Activated naive CD4-positive, alpha-beta T cell treated with anti-CD3 and anti-CD28 coated beads for 36 hours (primary cell): ENCODE measurements around the gene WDR89. TPM values are rescaled to one million over a fixed set of nuclear protein-coding genes. Genes with fewer than 3 reads are reported as not detected.

Experiments used
- CTCF ChIA-PET: fragments of 350-600 bp; sonication (Branson Sonifier 250); formaldehyde crosslinking; loops from one replicate; lab custom pipeline; 2021; ENCODE audit warnings: antibody characterized with exemption; lab: Charles Lee
- DNase-seq: peaks from one replicate; pipeline ENCODE4 v3.0.0-alpha.2; 2020
- H3K27ac Mint-ChIP-seq: one replicate; pipeline ENCODE4 v1.8.0; 2021; ENCODE audit warnings: mild to moderate bottlenecking, mixed read lengths
- H3K27me3 Mint-ChIP-seq: one replicate; pipeline ENCODE4 v1.8.0; 2021; ENCODE audit warnings: low read depth, mixed read lengths
- H3K36me3 Mint-ChIP-seq: one replicate; pipeline ENCODE4 v1.8.0; 2021; ENCODE audit warnings: low read depth, mixed read lengths
- H3K4me1 Mint-ChIP-seq: one replicate; pipeline ENCODE4 v1.8.0; 2021; ENCODE audit warnings: low read depth, mixed read lengths
- H3K4me3 Mint-ChIP-seq: one replicate; pipeline ENCODE4 v1.8.0; 2021; ENCODE audit warnings: mild to moderate bottlenecking, moderate library complexity, mixed read lengths
- H3K9me3 Mint-ChIP-seq: one replicate; pipeline ENCODE4 v1.8.0; 2021; ENCODE audit warnings: mixed read lengths
- intact Hi-C: fragments of 100-400 bp; cut with micrococcal nuclease; formaldehyde crosslinking; loops from one replicate; pipeline ENCODE4 v1.15.1; 2023
- total RNA-seq, 2 experiments: library from RNA; stranded (reverse); gene quantifications; one replicate each; pipeline ENCODE4 v1.2.3, GENCODE V29; 2021

WDR89 gene
- total RNA-seq, 2 experiments from 2014 or later, result 26.7 to 27.7 TPM

GRCh38 chr14:63573581-63573980, 68.1 kb downstream of the WDR89 start:
- no peaks in the 10 kb centered on the region for H3K9me3 Mint-ChIP-seq
- CTCF ChIA-PET, result interaction anchor here (0.6 kb wide), 1 partner anchor 237 kb away, joined by 6 read pairs; no protein-coding TSS in a partner anchor
- H3K36me3 Mint-ChIP-seq, result no peaks in the 10 kb centered on the region
- DNase-seq, result no peak
- H3K4me1 Mint-ChIP-seq, result no peaks in the 10 kb centered on the region
- H3K27me3 Mint-ChIP-seq, result no peaks in the 10 kb centered on the region
- intact Hi-C loops, result no loop called here
- no peak overlapping the region for H3K27ac Mint-ChIP-seq
- no peak overlapping the region for H3K4me3 Mint-ChIP-seq

GRCh38 chr14:63565448-63565847, 76.2 kb downstream of the WDR89 start:
- DNase-seq, result no peak
- Mint-ChIP-seq H3K36me3 (no peaks in the 10 kb centered on the region), H3K27ac (no peak overlapping the region), H3K4me3 (no peak overlapping the region), H3K4me1 (no peaks in the 10 kb centered on the region), H3K27me3 (no peaks in the 10 kb centered on the region), H3K9me3 (no peaks in the 10 kb centered on the region)
- intact Hi-C loops, result no loop called here
- CTCF ChIA-PET, result no interaction called here

- intact Hi-C loops, result no loop called here
- Mint-ChIP-seq H3K27me3 (no peaks in the 10 kb centered on the region), H3K36me3 (no peaks in the 10 kb centered on the region), H3K4me1 (no peaks in the 10 kb centered on the region), H3K4me3 (no peak overlapping the region), H3K9me3 (no peaks in the 10 kb centered on the region), H3K27ac (no peak overlapping the region)
- CTCF ChIA-PET, result no interaction called here
- no peak for DNase-seq
Measured at GRCh38 chr14:63564318-63564717, 77.4 kb downstream of the WDR89 start.

GRCh38 chr14:63563370-63564026, 78.2 kb downstream of the WDR89 start:
- H3K27me3 Mint-ChIP-seq, result no peaks in the 10 kb centered on the region
- CTCF ChIA-PET, result no interaction called here
- no peak for DNase-seq
- H3K36me3 Mint-ChIP-seq, result no peaks in the 10 kb centered on the region
- no peaks in the 10 kb centered on the region for H3K4me1 Mint-ChIP-seq
- no peak overlapping the region for H3K4me3 Mint-ChIP-seq
- no peak overlapping the region for H3K27ac Mint-ChIP-seq
- no peaks in the 10 kb centered on the region for H3K9me3 Mint-ChIP-seq
- intact Hi-C loops, result no loop called here

- CTCF ChIA-PET, result no interaction called here
- H3K27me3 Mint-ChIP-seq, result no peaks in the 10 kb centered on the region
- no peaks in the 10 kb centered on the region for H3K9me3 Mint-ChIP-seq
- no peak overlapping the region for H3K27ac Mint-ChIP-seq
- H3K4me1 Mint-ChIP-seq, result no peaks in the 10 kb centered on the region
- DNase-seq, result no peak
- H3K4me3 Mint-ChIP-seq, result no peak overlapping the region
- intact Hi-C loops, result no loop called here
- no peaks in the 10 kb centered on the region for H3K36me3 Mint-ChIP-seq
Measured at GRCh38 chr14:63562405-63562804, 79.3 kb downstream of the WDR89 start.

- CTCF ChIA-PET, result interaction anchor here (0.7 kb wide), 2 partner anchors 437 to 520 kb away, joined by 3 read pairs; no protein-coding TSS in a partner anchor
- Mint-ChIP-seq H3K27ac (no peak overlapping the region), H3K36me3 (no peaks in the 10 kb centered on the region), H3K4me1 (peaks cover 6% of the 10 kb centered on the region), H3K4me3 (no peak overlapping the region), H3K27me3 (no peaks in the 10 kb centered on the region), H3K9me3 (no peaks in the 10 kb centered on the region)
- no peak for DNase-seq
- intact Hi-C loops, result no loop called here
Measured at GRCh38 chr14:63555572-63555971, 86.1 kb downstream of the WDR89 start.

- H3K4me1 Mint-ChIP-seq, result peaks cover 6% of the 10 kb centered on the region
- H3K9me3 Mint-ChIP-seq, result no peaks in the 10 kb centered on the region
- CTCF ChIA-PET, result no interaction called here
- H3K27me3 Mint-ChIP-seq, result no peaks in the 10 kb centered on the region
- no peak overlapping the region for H3K27ac Mint-ChIP-seq
- no peaks in the 10 kb centered on the region for H3K36me3 Mint-ChIP-seq
- no peak overlapping the region for H3K4me3 Mint-ChIP-seq
- DNase-seq, result peak; percentile 11
- intact Hi-C loops, result no loop called here
Measured at GRCh38 chr14:63551332-63551731, 90.3 kb downstream of the WDR89 start.

GRCh38 chr14:63547798-63548335, 93.8 kb downstream of the WDR89 start:
- CTCF ChIA-PET, result interaction anchor here (0.8 kb wide), 1 partner anchor 159 kb away, joined by 3 read pairs; no protein-coding TSS in a partner anchor
- Mint-ChIP-seq H3K4me1 (peaks cover 17% of the 10 kb centered on the region), H3K9me3 (no peaks in the 10 kb centered on the region), H3K27ac (no peak overlapping the region), H3K36me3 (no peaks in the 10 kb centered on the region), H3K27me3 (no peaks in the 10 kb centered on the region), H3K4me3 (no peak overlapping the region)
- intact Hi-C loops, result no loop called here
- DNase-seq, result no peak

Other genes starting within 250 kb of the WDR89 start
- 10 to 100 TPM; 30.0 to 32.5 TPM for gene PPP2R5E, start 98.5 kb downstream of the WDR89 start, total RNA-seq
- 10 to 100 TPM; 10.1 to 10.6 TPM for gene SGPP1, start 86.2 kb upstream of the WDR89 start, total RNA-seq
- gene SYNE2, start 211.1 kb upstream of the WDR89 start, total RNA-seq, result 10 to 100 TPM; 22.1 to 22.3 TPM